NCI-H1092 treated with DMSO at 0.1 percent for 48 hours (cell line): ENCODE results near the gene KRTAP29-1.
"Not testable (repeated sequence)": the region's sequence is repeated elsewhere in the genome, so short reads cannot be mapped to it uniquely, and the experiment has no call there.

Experiments
- DNase-seq: peaks from one replicate; lab custom pipeline; 2025; lab: John Stamatoyannopoulos, UW

KRTAP29-1 gene

GRCh38 chr17:41301916-41302901 is at the start of gene KRTAP29-1:
KRTAP29-1 (minus strand) TSS chr17:41302851; CDS start chr17:41302851, 0 bp downstream.
- no peak for DNase-seq

GRCh38 chr17:41351177-41351576 is 48.5 kb upstream of the KRTAP29-1 start:
- DNase-seq, result no peak

GRCh38 chr17:41350381-41350878 is 47.8 kb upstream of the KRTAP29-1 start, which contains the start of gene KRT33A:
KRT33A (minus strand) TSS chr17:41350828; CDS start chr17:41350767, 61 bp downstream.
- DNase-seq, result not testable (repeated sequence)

GRCh38 chr17:41347869-41348760 is 45.5 kb upstream of the KRTAP29-1 start:
- DNase-seq, result no peak

GRCh38 chr17:41346421-41346820 is 43.8 kb upstream of the KRTAP29-1 start:
- not testable (repeated sequence) for DNase-seq

- DNase-seq, result no peak
These were observed 43.3 kb upstream of the KRTAP29-1 start for GRCh38 chr17:41345992-41346391.

GRCh38 chr17:41343029-41343428 is 40.4 kb upstream of the KRTAP29-1 start:
- DNase-seq, result no peak

GRCh38 chr17:41340934-41341861 is 38.5 kb upstream of the KRTAP29-1 start:
- DNase-seq, result no peak

- DNase-seq, result no peak
These were observed 37.8 kb upstream of the KRTAP29-1 start for GRCh38 chr17:41340494-41340893.

GRCh38 chr17:41339571-41340172 is 37.0 kb upstream of the KRTAP29-1 start:
- DNase-seq, result no peak

- DNase-seq, result no peak
These were observed 36.4 kb upstream of the KRTAP29-1 start for GRCh38 chr17:41338961-41339485.

- no peak for DNase-seq
These were observed 33.1 kb upstream of the KRTAP29-1 start for GRCh38 chr17:41335747-41336146.

- DNase-seq, result no peak
These were observed 32.0 kb upstream of the KRTAP29-1 start for GRCh38 chr17:41334385-41335305.

GRCh38 chr17:41333836-41334235 is 31.2 kb upstream of the KRTAP29-1 start:
- DNase-seq, result no peak

GRCh38 chr17:41333098-41333497 is 30.4 kb upstream of the KRTAP29-1 start:
- no peak for DNase-seq

- DNase-seq, result no peak
These were observed 29.6 kb upstream of the KRTAP29-1 start for GRCh38 chr17:41332239-41332638.

- DNase-seq, result no peak
These were observed 29.0 kb upstream of the KRTAP29-1 start for GRCh38 chr17:41331606-41332005.

GRCh38 chr17:41329279-41329948 is 26.8 kb upstream of the KRTAP29-1 start:
- DNase-seq, result peak; percentile 26

GRCh38 chr17:41328207-41328606 is 25.6 kb upstream of the KRTAP29-1 start:
- no peak for DNase-seq
